CD4-positive, alpha-beta memory T cell (primary cell): ENCODE measurements around the gene TREML1. TPM values are rescaled to one million over a fixed set of nuclear protein-coding genes. Genes with fewer than 3 reads are reported as not detected.

Experiments
- CTCF ChIA-PET: fragments of 350-600 bp; sonication (Branson Sonifier 250); formaldehyde crosslinking; loops from one replicate; lab custom pipeline; 2021; ENCODE audit warnings: inconsistent platforms; ENCODE audit not compliant: partially characterized antibody; lab: Charles Lee
- POLR2A ChIA-PET: fragments of 350-600 bp; sonication (Branson Sonifier 250); formaldehyde crosslinking; loops from one replicate; lab custom pipeline; 2021; ENCODE audit not compliant: partially characterized antibody; lab: Charles Lee
- DNase-seq, 5 donors: peaks; one replicate each; pipeline versions ENCODE4 v3.0.0 to v3.0.0-alpha.2; 2020 to 2022; ENCODE audit warnings: mixed read lengths in 1 of 5
- H3K27ac ChIP-seq: one replicate; pipeline ENCODE4 v1.7.0; 2013; ENCODE audit warnings: low read depth, low read length
- H3K27me3 ChIP-seq: 2 replicates; pipeline ENCODE4 v1.7.0; 2013; ENCODE audit warnings: mild to moderate bottlenecking, low read length, moderate library complexity; ENCODE audit not compliant: insufficient read depth
- H3K36me3 ChIP-seq: 2 replicates; pipeline ENCODE4 v1.7.0; 2013; ENCODE audit warnings: mild to moderate bottlenecking, low read length, moderate library complexity; ENCODE audit not compliant: insufficient read depth
- H3K4me1 ChIP-seq: 2 replicates; pipeline ENCODE4 v1.7.0; 2013; ENCODE audit warnings: mild to moderate bottlenecking, low read length, moderate library complexity; ENCODE audit not compliant: insufficient read depth
- H3K4me3 ChIP-seq, 2 donors: one replicate each; pipeline ENCODE4 v1.7.0; 2013; ENCODE audit warnings: low read length in 2 of 2, mild to moderate bottlenecking in 1 of 2
- H3K9me3 ChIP-seq, 2 donors: one replicate each; pipeline ENCODE4 v1.7.0; 2013; ENCODE audit warnings: low read length in 2 of 2, control low read depth in 1 of 2; ENCODE audit not compliant: control insufficient read depth in 1 of 2
- H3K27ac Mint-ChIP-seq, 7 donors: one replicate each; pipeline ENCODE4 v1.8.0; 2020 to 2021; ENCODE audit warnings: mixed read lengths in 7 of 7, mild to moderate bottlenecking in 6 of 7, inconsistent platforms in 3 of 7, moderate library complexity in 3 of 7
- H3K27me3 Mint-ChIP-seq, 2 donors: one replicate each; pipeline ENCODE4 v1.8.0; 2020 to 2021; ENCODE audit warnings: mixed read lengths in 2 of 2
- H3K36me3 Mint-ChIP-seq, 2 donors: one replicate each; pipeline ENCODE4 v1.8.0; 2020 to 2021; ENCODE audit warnings: mixed read lengths in 2 of 2, inconsistent platforms in 1 of 2, mild to moderate bottlenecking in 1 of 2
- H3K4me1 Mint-ChIP-seq, 4 donors: one replicate each; pipeline ENCODE4 v1.8.0; 2020 to 2021; ENCODE audit warnings: mixed read lengths in 4 of 4, mild to moderate bottlenecking in 1 of 4
- H3K4me3 Mint-ChIP-seq, 8 donors: one replicate each; pipeline ENCODE4 v1.8.0; 2020 to 2021; ENCODE audit warnings: mixed read lengths in 8 of 8, mild to moderate bottlenecking in 7 of 8, moderate library complexity in 6 of 8, inconsistent platforms in 3 of 8
- H3K9me3 Mint-ChIP-seq, 8 donors: one replicate each; pipeline ENCODE4 v1.8.0; 2020 to 2021; ENCODE audit warnings: mixed read lengths in 8 of 8, mild to moderate bottlenecking in 5 of 8, inconsistent platforms in 3 of 8, moderate library complexity in 1 of 8
- intact Hi-C: fragments of 100-400 bp; cut with micrococcal nuclease; formaldehyde crosslinking; loops from one replicate; pipeline ENCODE4 v1.15.1; 2023
- polyA plus RNA-seq, 2 donors: library from polyadenylated mRNA; unstranded; fragments of 300-500 nt; fragmentation: Illumina TruSeq; gene quantifications; one replicate each; pipeline ENCODE4 v1.2.3, GENCODE V29; 2021
- total RNA-seq, 2 experiments: library from RNA; stranded (reverse); gene quantifications; one replicate each; pipeline ENCODE4 v1.2.3, GENCODE V29; 2021

Gene TREML1
- not detected for total RNA-seq
- not detected for polyA plus RNA-seq

- peaks cover 0 to 1% (median under 1%) of the 10 kb centered on the region in 4 donors for H3K4me1 Mint-ChIP-seq
- Histone ChIP-seq H3K4me1 (no peaks in the 10 kb centered on the region), H3K36me3 (no peaks in the 10 kb centered on the region), H3K4me3 (no peak within 1 kb of the TSS), H3K27ac (no peak within 1 kb of the TSS), H3K27me3 (no peaks in the 10 kb centered on the region), H3K9me3 (no peaks in the 10 kb centered on the region)
- H3K27ac Mint-ChIP-seq: peak within 1 kb of the TSS in 1 of 7 donors; percentile 9
- H3K9me3 Mint-ChIP-seq: peaks cover 0 to 1% (median 0%) of the 10 kb centered on the region in 8 donors
- H3K27me3 Mint-ChIP-seq: peaks cover 0 to 6% of the 10 kb centered on the region in 2 donors
- ChIA-PET CTCF (no interaction called here), POLR2A (no interaction called here)
- H3K36me3 Mint-ChIP-seq: peaks cover 4 to 12% of the 10 kb centered on the region in 2 donors
- no peak within 1 kb of the TSS for H3K4me3 Mint-ChIP-seq
- no peak for DNase-seq
- intact Hi-C loops: no loop called here
These were observed at the start of gene TREML1 for GRCh38 chr6:41153992-41154625. TREML1 (minus strand) TSS chr6:41154347; CDS start chr6:41154288, 59 bp downstream.

- ChIA-PET POLR2A (no interaction called here), CTCF (interaction anchor here (1.3 kb wide), 1 partner anchor 20 kb away, joined by 10 read pairs; no protein-coding TSS in a partner anchor)
- peaks cover 61% of the 10 kb centered on the region for H3K4me1 ChIP-seq
- Mint-ChIP-seq H3K27ac (peak overlapping the region; percentile 94 to 98 (median 97)), H3K27me3 (no peaks in the 10 kb centered on the region), H3K9me3 (peaks cover 0 to 3% (median 0%) of the 10 kb centered on the region in 8 donors), H3K4me1 (peaks cover 51 to 82% (median 63%) of the 10 kb centered on the region in 4 donors), H3K36me3 (peaks cover 2 to 11% of the 10 kb centered on the region in 2 donors), H3K4me3 (peak overlapping the region; percentile 65 to 86 (median 75))
- intact Hi-C loops: loop anchor here (2.0 kb wide), 1 partner anchor 97 kb away; no protein-coding TSS in a partner anchor
- no peaks in the 10 kb centered on the region for H3K36me3 ChIP-seq
- peak overlapping the region; percentile 78 for H3K27ac ChIP-seq
- H3K27me3 ChIP-seq: no peaks in the 10 kb centered on the region
- no peak for DNase-seq
- H3K4me3 ChIP-seq: peak overlapping the region in 1 of 2 donors; percentile 37
- H3K9me3 ChIP-seq: no peaks in the 10 kb centered on the region
These were observed 47.6 kb upstream of the TREML1 start for GRCh38 chr6:41201764-41202173.

- no peak for DNase-seq
- Mint-ChIP-seq H3K9me3 (peaks cover 0 to 3% (median 0%) of the 10 kb centered on the region in 8 donors), H3K27me3 (no peaks in the 10 kb centered on the region), H3K4me3 (peak within 1 kb of the TSS; percentile 68 to 86 (median 78)), H3K36me3 (peaks cover 2 to 11% of the 10 kb centered on the region in 2 donors), H3K27ac (peak within 1 kb of the TSS; percentile 94 to 98 (median 97)), H3K4me1 (peaks cover 52 to 89% (median 64%) of the 10 kb centered on the region in 4 donors)
- peak within 1 kb of the TSS; percentile 5 to 37 for H3K4me3 ChIP-seq
- ChIA-PET CTCF (interaction anchor here (0.8 to 3.2 kb wide), 10 partner anchors 9 to 162 kb away, joined by 3 to 18 read pairs (median 4); partner anchors contain the start of genes NFYA, OARD1 and UNC5CL), POLR2A (interaction anchor here (0.8 to 1.8 kb wide), 5 partner anchors 18 to 145 kb away, joined by 3 to 15 read pairs (median 7); partner anchors contain the start of genes NFYA and OARD1)
- intact Hi-C loops: loop anchor here (1.0 to 2.0 kb wide), 2 partner anchors 98 to 129 kb away; partner anchors contain the start of genes NFYA and OARD1
- H3K27me3 ChIP-seq: no peaks in the 10 kb centered on the region
- H3K9me3 ChIP-seq: no peaks in the 10 kb centered on the region
- no peaks in the 10 kb centered on the region for H3K36me3 ChIP-seq
- H3K27ac ChIP-seq: peak within 1 kb of the TSS; percentile 78
- peaks cover 61% of the 10 kb centered on the region for H3K4me1 ChIP-seq
These were observed 47.0 kb upstream of the TREML1 start, which contains the start of gene TREML2 for GRCh38 chr6:41200901-41201763. TREML2 (minus strand) TSS chr6:41201149; CDS start chr6:41201008, 141 bp downstream.

GRCh38 chr6:41200296-41200900 is 46.3 kb upstream of the TREML1 start:
- peak overlapping the region; percentile 94 to 98 (median 97) for H3K27ac Mint-ChIP-seq
- H3K4me3 Mint-ChIP-seq: peak overlapping the region; percentile 68 to 86 (median 78)
- H3K9me3 Mint-ChIP-seq: peaks cover 0 to 3% (median 0%) of the 10 kb centered on the region in 8 donors
- Histone ChIP-seq H3K27me3 (no peaks in the 10 kb centered on the region), H3K4me3 (peak overlapping the region; percentile 5 to 37), H3K9me3 (no peaks in the 10 kb centered on the region), H3K36me3 (no peaks in the 10 kb centered on the region), H3K4me1 (peaks cover 61% of the 10 kb centered on the region), H3K27ac (peak overlapping the region; percentile 78)
- H3K4me1 Mint-ChIP-seq: peaks cover 51 to 95% (median 65%) of the 10 kb centered on the region in 4 donors
- no peaks in the 10 kb centered on the region for H3K27me3 Mint-ChIP-seq
- DNase-seq: peak; percentile 62 to 79 (median 73)
- peaks cover 2 to 11% of the 10 kb centered on the region in 2 donors for H3K36me3 Mint-ChIP-seq
- intact Hi-C loops: loop anchor here (1.0 to 2.0 kb wide), 2 partner anchors 98 to 128 kb away; partner anchors contain the start of genes NFYA and OARD1
- ChIA-PET POLR2A (interaction anchor here (0.7 to 1.8 kb wide), 7 partner anchors 18 to 144 kb away, joined by 3 to 15 read pairs (median 3); partner anchors contain the start of genes NFYA and OARD1), CTCF (interaction anchor here (0.8 to 3.2 kb wide), 9 partner anchors 8 to 161 kb away, joined by 3 to 18 read pairs (median 3); partner anchors contain the start of genes NFYA, OARD1 and UNC5CL)

- ChIA-PET CTCF (interaction anchor here (1.0 to 3.2 kb wide), 8 partner anchors 8 to 160 kb away, joined by 3 to 18 read pairs (median 4); partner anchors contain the start of gene UNC5CL), POLR2A (interaction anchor here (0.7 to 1.8 kb wide), 6 partner anchors 18 to 129 kb away, joined by 3 to 15 read pairs (median 5); partner anchors contain the start of genes NFYA and OARD1)
- Histone ChIP-seq H3K36me3 (no peaks in the 10 kb centered on the region), H3K9me3 (no peaks in the 10 kb centered on the region), H3K27me3 (no peaks in the 10 kb centered on the region), H3K4me3 (peak overlapping the region; percentile 5 to 19), H3K27ac (peak overlapping the region; percentile 78), H3K4me1 (peaks cover 61% of the 10 kb centered on the region)
- Mint-ChIP-seq H3K4me3 (peak overlapping the region; percentile 68 to 86 (median 78)), H3K36me3 (peaks cover 6 to 11% of the 10 kb centered on the region in 2 donors), H3K9me3 (peaks cover 0 to under 1% (median 0%) of the 10 kb centered on the region in 8 donors), H3K27ac (peak overlapping the region; percentile 94 to 98 (median 97)), H3K27me3 (no peaks in the 10 kb centered on the region), H3K4me1 (peaks cover 54 to 95% (median 71%) of the 10 kb centered on the region in 4 donors)
- peak in 3 of 5 donors; percentile 9 to 35 (median 30) for DNase-seq
- intact Hi-C loops: loop anchor here (1.0 to 2.0 kb wide), 2 partner anchors 99 to 127 kb away; partner anchors contain the start of genes NFYA and OARD1
These were observed 45.6 kb upstream of the TREML1 start for GRCh38 chr6:41199552-41200246.
